PC-3 (cell line): ENCODE results near the gene MRPL50. TPM values are rescaled to one million over a fixed set of nuclear protein-coding genes. Genes with fewer than 3 reads are reported as not detected.

Source experiments
- ATAC-seq: fragments of 200-7000 bp; cut with Tn5 transposase; 2 replicates; pipeline ENCODE4 v1.9.1; 2020; ENCODE audit warnings: mild to moderate bottlenecking, moderate library complexity
- BruUV-seq: library from RNA; stranded (reverse); fragments of 400-500 nt; replicated peaks from 2 replicates; lab custom pipeline; 2021; lab: Mats Ljungman, UMichigan
- CTCF ChIA-PET: fragments of 300-600 bp; sonication (Branson Sonifier 250); formaldehyde crosslinking; loops from one replicate; lab custom pipeline; 2022; ENCODE audit warnings: antibody characterized with exemption; lab: Charles Lee
- POLR2A ChIA-PET: fragments of 300-600 bp; sonication (Branson Sonifier 250); formaldehyde crosslinking; loops from one replicate; lab custom pipeline; 2022; ENCODE audit warnings: antibody characterized with exemption; ENCODE audit not compliant: unreplicated experiment; lab: Charles Lee
- DNase-seq: peaks from one replicate; pipeline ENCODE4 v3.0.0-alpha.2; 2015
- H2AFZ ChIP-seq: fragments of 300-600 bp; sonication (generic); 2 replicates; pipeline ENCODE4 v1.6.0; 2016; ENCODE audit warnings: antibody characterized with exemption, low read length
- H3F3A ChIP-seq: fragments of 300-600 bp; sonication (generic); one replicate; pipeline ENCODE4 v1.6.0; 2017; ENCODE audit warnings: antibody characterized with exemption, low read length, control low read depth, mild to moderate bottlenecking; ENCODE audit not compliant: unreplicated experiment
- H3K27ac ChIP-seq: fragments of 300-600 bp; sonication (generic); 2 replicates; pipeline ENCODE4 v1.5.1; 2016; ENCODE audit warnings: mild to moderate bottlenecking, low read length
- H3K27me3 ChIP-seq: fragments of 300-600 bp; sonication (generic); 2 replicates; pipeline ENCODE4 v1.6.1; 2016; ENCODE audit warnings: low read length, mixed read lengths
- H3K36me3 ChIP-seq: fragments of 300-600 bp; sonication (generic); 2 replicates; pipeline ENCODE4 v1.6.1; 2016; ENCODE audit warnings: low read depth, mixed run types, low read length, mixed read lengths
- H3K4me1 ChIP-seq: fragments of 300-600 bp; sonication (generic); 2 replicates; pipeline ENCODE4 v1.5.1; 2016; ENCODE audit warnings: low read length; ENCODE audit not compliant: insufficient read depth
- H3K4me2 ChIP-seq: fragments of 300-600 bp; sonication (generic); 2 replicates; pipeline ENCODE4 v1.6.0; 2016; ENCODE audit warnings: low read length
- H3K4me3 ChIP-seq: fragments of 300-600 bp; sonication (generic); 2 replicates; pipeline ENCODE4 v1.5.1; 2016; ENCODE audit warnings: mild to moderate bottlenecking, low read length, mixed read lengths
- H3K79me2 ChIP-seq: fragments of 300-600 bp; sonication (generic); 2 replicates; pipeline ENCODE4 v1.6.1; 2017; ENCODE audit warnings: low read length, mixed read lengths
- H3K9ac ChIP-seq: fragments of 300-600 bp; sonication (generic); 2 replicates; pipeline ENCODE4 v1.6.0; 2016; ENCODE audit warnings: mild to moderate bottlenecking, low read length
- H3K9me2 ChIP-seq: fragments of 300-600 bp; sonication (generic); replicated peaks from 2 replicates; pipeline ENCODE4 v1.6.1; 2016; ENCODE audit warnings: mixed run types, low read length, mixed read lengths
- H3K9me3 ChIP-seq: fragments of 300-600 bp; sonication (generic); 2 replicates; pipeline ENCODE4 v1.6.1; 2016; ENCODE audit warnings: low read length, mixed read lengths
- H4K20me1 ChIP-seq: fragments of 300-600 bp; sonication (generic); 2 replicates; pipeline ENCODE4 v1.6.1; 2016; ENCODE audit warnings: low read length, mixed read lengths
- EZH2 ChIP-seq: fragments of 300-600 bp; sonication (generic); IDR thresholded peaks from one replicate; pipeline ENCODE4 v1.6.1; 2017; ENCODE audit warnings: antibody characterized with exemption, mild to moderate bottlenecking, low read length; ENCODE audit not compliant: unreplicated experiment
- EZH2phosphoT487 ChIP-seq: fragments of 300-600 bp; sonication (generic); IDR thresholded peaks from 2 replicates; pipeline ENCODE4 v1.6.1; 2018; ENCODE audit warnings: mild to moderate bottlenecking, antibody characterized with exemption, low read length, borderline replicate concordance
- intact Hi-C: fragments of 100-400 bp; cut with micrococcal nuclease; formaldehyde crosslinking; loops from 2 replicates; pipeline ENCODE4 v1.9.0; 2023
- total RNA-seq: library from RNA; depleted of rRNA; stranded (reverse); fragments of >200 nt; gene quantifications from 2 replicates; pipeline ENCODE4 v1.2.3, GENCODE V29; 2014
- TF ChIP-seq, protein P1 (sequence below): fragments of 300-600 bp; sonication (generic); conservative IDR thresholded peaks from 2 replicates; pipeline ENCODE4 v1.5.1; 2017; ENCODE audit warnings: antibody characterized with exemption, low read depth, mild to moderate bottlenecking, low read length

The MRPL50 gene
- total RNA-seq, 1 experiment from 2014 or later: 10.2 TPM

DNA sequence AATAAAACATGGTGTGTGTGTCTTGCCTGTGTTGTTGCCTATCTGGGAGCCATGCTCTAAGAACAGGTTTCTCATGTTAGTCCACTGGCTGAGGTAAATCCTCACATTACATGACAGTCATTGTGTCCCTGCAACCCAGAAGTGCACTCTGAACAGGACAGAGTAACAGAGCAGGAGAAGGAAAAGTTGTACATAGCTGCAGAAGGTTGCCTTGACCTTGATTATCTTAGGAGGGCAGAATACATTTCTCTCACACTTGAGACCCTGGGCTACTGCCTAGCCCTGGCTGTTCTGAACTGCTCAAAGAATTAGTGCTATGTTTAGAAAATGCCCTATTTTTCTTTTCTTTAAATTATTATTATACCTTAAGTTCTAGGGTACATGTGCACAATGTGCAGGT is 17.2 kb upstream of the MRPL50 start:
- POLR2A ChIA-PET: no interaction called here
- H3K4me2 ChIP-seq: no peak overlapping the region
- no peak overlapping the region for H2AFZ ChIP-seq

DNA sequence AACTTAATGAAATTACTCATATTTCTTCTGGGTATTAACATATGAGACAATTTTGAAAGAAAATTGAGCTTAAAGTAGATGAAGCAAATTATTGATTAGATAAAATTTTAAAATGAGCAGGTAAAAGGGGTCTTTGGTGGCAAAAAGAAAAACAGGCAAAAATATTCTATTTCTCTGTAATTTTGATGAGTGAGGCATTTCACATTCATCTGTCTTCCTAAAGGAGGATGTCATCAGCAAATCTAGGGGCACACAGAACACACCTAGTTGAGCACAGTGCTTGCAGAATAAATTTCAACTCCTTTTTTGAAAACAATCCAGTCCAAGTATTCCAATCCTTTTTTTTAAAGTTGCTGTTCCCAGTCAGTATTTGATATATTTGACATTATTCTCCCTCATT is 16.4 kb upstream of the MRPL50 start:
- H3K9me3 ChIP-seq: 0 out of 2 replicates have a peak, but pooled peaks cover under 1% of the 10 kb centered on the region
- no peaks in the 10 kb centered on the region for H3F3A ChIP-seq
- H2AFZ ChIP-seq: no peak overlapping the region
- no peak overlapping the region for H3K27ac ChIP-seq
- intact Hi-C loops: no loop called here
- no peak for TF ChIP-seq EZH2
- no peak for TF ChIP-seq EZH2phosphoT487
- TF ChIP-seq, protein P1, sequence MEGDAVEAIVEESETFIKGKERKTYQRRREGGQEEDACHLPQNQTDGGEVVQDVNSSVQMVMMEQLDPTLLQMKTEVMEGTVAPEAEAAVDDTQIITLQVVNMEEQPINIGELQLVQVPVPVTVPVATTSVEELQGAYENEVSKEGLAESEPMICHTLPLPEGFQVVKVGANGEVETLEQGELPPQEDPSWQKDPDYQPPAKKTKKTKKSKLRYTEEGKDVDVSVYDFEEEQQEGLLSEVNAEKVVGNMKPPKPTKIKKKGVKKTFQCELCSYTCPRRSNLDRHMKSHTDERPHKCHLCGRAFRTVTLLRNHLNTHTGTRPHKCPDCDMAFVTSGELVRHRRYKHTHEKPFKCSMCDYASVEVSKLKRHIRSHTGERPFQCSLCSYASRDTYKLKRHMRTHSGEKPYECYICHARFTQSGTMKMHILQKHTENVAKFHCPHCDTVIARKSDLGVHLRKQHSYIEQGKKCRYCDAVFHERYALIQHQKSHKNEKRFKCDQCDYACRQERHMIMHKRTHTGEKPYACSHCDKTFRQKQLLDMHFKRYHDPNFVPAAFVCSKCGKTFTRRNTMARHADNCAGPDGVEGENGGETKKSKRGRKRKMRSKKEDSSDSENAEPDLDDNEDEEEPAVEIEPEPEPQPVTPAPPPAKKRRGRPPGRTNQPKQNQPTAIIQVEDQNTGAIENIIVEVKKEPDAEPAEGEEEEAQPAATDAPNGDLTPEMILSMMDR: no peak
- H4K20me1 ChIP-seq: no peaks in the 10 kb centered on the region
- H3K9ac ChIP-seq: no peak overlapping the region
- ATAC-seq (no peak), DNase-seq (no peak)
- H3K79me2 ChIP-seq: no peaks in the 10 kb centered on the region
- no peaks in the 10 kb centered on the region for H3K36me3 ChIP-seq
- H3K9me2 ChIP-seq: no peaks in the 10 kb centered on the region
- no peak overlapping the region for H3K4me3 ChIP-seq
- no peaks in the 10 kb centered on the region for H3K27me3 ChIP-seq
- no peak overlapping the region for H3K4me2 ChIP-seq
- BruUV-seq: no TSS peak
- POLR2A ChIA-PET: no interaction called here
- CTCF ChIA-PET: no interaction called here
- H3K4me1 ChIP-seq: no peaks in the 10 kb centered on the region

More for the DNA sequence above, 17.2 kb upstream of the MRPL50 start:
- CTCF ChIA-PET: no interaction called here
- H3K36me3 ChIP-seq: no peaks in the 10 kb centered on the region
- BruUV-seq: no TSS peak
- no peaks in the 10 kb centered on the region for H3K9me3 ChIP-seq
- TF ChIP-seq EZH2: no peak
- TF ChIP-seq EZH2phosphoT487: no peak
- TF ChIP-seq, protein P1: no peak
- no peak overlapping the region for H3K9ac ChIP-seq
- H3K79me2 ChIP-seq: no peaks in the 10 kb centered on the region
- no peak for DNase-seq
- intact Hi-C loops: no loop called here
- no peak for ATAC-seq
- no peak overlapping the region for H3K4me3 ChIP-seq
- no peaks in the 10 kb centered on the region for H3K9me2 ChIP-seq
- H3K27ac ChIP-seq: no peak overlapping the region
- no peaks in the 10 kb centered on the region for H3K4me1 ChIP-seq
- H3K27me3 ChIP-seq: no peaks in the 10 kb centered on the region
- no peaks in the 10 kb centered on the region for H3F3A ChIP-seq
- H4K20me1 ChIP-seq: no peaks in the 10 kb centered on the region

DNA sequence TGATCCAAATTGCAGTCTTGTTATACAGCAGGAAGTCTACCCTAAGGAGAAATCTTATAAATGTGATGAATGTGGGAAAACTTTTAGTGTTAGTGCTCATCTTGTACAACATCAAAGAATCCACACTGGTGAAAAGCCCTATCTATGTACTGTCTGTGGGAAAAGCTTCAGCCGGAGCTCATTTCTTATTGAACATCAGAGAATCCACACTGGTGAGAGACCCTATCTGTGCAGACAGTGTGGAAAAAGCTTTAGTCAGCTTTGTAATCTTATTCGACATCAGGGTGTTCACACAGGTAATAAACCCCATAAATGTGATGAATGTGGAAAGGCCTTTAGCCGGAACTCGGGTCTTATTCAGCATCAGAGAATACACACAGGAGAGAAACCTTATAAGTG is 10.7 kb upstream of the MRPL50 start:
- no peaks in the 10 kb centered on the region for H3K9me2 ChIP-seq
- no TSS peak for BruUV-seq
- H3K79me2 ChIP-seq: no peaks in the 10 kb centered on the region
- no peak overlapping the region for H2AFZ ChIP-seq
- no peaks in the 10 kb centered on the region for H3K4me1 ChIP-seq
- intact Hi-C loops: no loop called here
- POLR2A ChIA-PET: no interaction called here
- DNase-seq: no peak
- no peaks in the 10 kb centered on the region for H3K27me3 ChIP-seq
- H4K20me1 ChIP-seq: no peaks in the 10 kb centered on the region
- CTCF ChIA-PET: no interaction called here
- no peak for TF ChIP-seq EZH2
- TF ChIP-seq EZH2phosphoT487: no peak
- TF ChIP-seq, protein P1: no peak
- H3K9me3 ChIP-seq: peaks cover 22% of the 10 kb centered on the region
- no peak overlapping the region for H3K4me2 ChIP-seq
- no peak overlapping the region for H3K9ac ChIP-seq
- peaks cover 54% of the 10 kb centered on the region for H3K36me3 ChIP-seq
- no peak for ATAC-seq
- no peak overlapping the region for H3K27ac ChIP-seq
- no peaks in the 10 kb centered on the region for H3F3A ChIP-seq
- no peak overlapping the region for H3K4me3 ChIP-seq
